ENCODE data around the gene E2F3. TPM values are rescaled to one million over a fixed set of nuclear protein-coding genes. Genes with fewer than 3 reads are reported as not detected.

The E2F3 gene
- total RNA-seq, 1 experiment from 2014 or later, result 18.7 TPM

- peak overlapping the region; percentile 75 for H3K27ac Mint-ChIP-seq (ENCODE audit: low read depth, unreplicated experiment)
- no TSS peak for BruUV-seq (replicated peaks)
Measured at GRCh38 chr6:20483887-20484497, 82.3 kb downstream of the E2F3 start.

GRCh38 chr6:20486641-20487040, 85.0 kb downstream of the E2F3 start:
- Mint-ChIP-seq H3K27me3 (ENCODE audit: insufficient read depth, unreplicated experiment) (no peaks in the 10 kb centered on the region), H3K9me3 (ENCODE audit: unreplicated experiment) (no peaks in the 10 kb centered on the region), H3K4me3 (ENCODE audit: unreplicated experiment) (no peak overlapping the region), H3K27ac (ENCODE audit: low read depth, unreplicated experiment) (no peak overlapping the region), H3K4me1 (ENCODE audit: insufficient read depth, unreplicated experiment) (peaks cover 11% of the 10 kb centered on the region), H3K36me3 (ENCODE audit: insufficient read depth, unreplicated experiment) (peaks cover 48% of the 10 kb centered on the region)
- intact Hi-C loops (cut with micrococcal nuclease), result no loop called here
- POLR2A ChIA-PET, result interaction anchor here (0.7 kb wide), 1 partner anchor 347 kb away, joined by 3 read pairs; no protein-coding TSS in a partner anchor
- CTCF ChIA-PET, result no interaction called here
- TF ChIP-seq CTCF (IDR thresholded peaks at IDR 0.05; ENCODE audit: unreplicated experiment), result no peak
- DNase-seq (ENCODE audit: unreplicated experiment), result no peak
- BruUV-seq (replicated peaks), result no TSS peak

More at GRCh38 chr6:20483887-20484497, 82.3 kb downstream of the E2F3 start:
- H3K4me3 Mint-ChIP-seq (ENCODE audit: unreplicated experiment), result no peak overlapping the region
- peaks cover 38% of the 10 kb centered on the region for H3K36me3 Mint-ChIP-seq (ENCODE audit: insufficient read depth, unreplicated experiment)
- no peak for TF ChIP-seq CTCF (IDR thresholded peaks at IDR 0.05; ENCODE audit: unreplicated experiment)
- ChIA-PET POLR2A (interaction anchor here (1.0 kb wide), 1 partner anchor 22 kb away, joined by 3 read pairs; no protein-coding TSS in a partner anchor), CTCF (interaction anchor here (1.1 kb wide), 1 partner anchor 44 kb away, joined by 4 read pairs; no protein-coding TSS in a partner anchor)
- peaks cover 11% of the 10 kb centered on the region for H3K4me1 Mint-ChIP-seq (ENCODE audit: insufficient read depth, unreplicated experiment)
- peak; percentile 26 for DNase-seq (ENCODE audit: unreplicated experiment)
- H3K9me3 Mint-ChIP-seq (ENCODE audit: unreplicated experiment), result no peaks in the 10 kb centered on the region
- H3K27me3 Mint-ChIP-seq (ENCODE audit: insufficient read depth, unreplicated experiment), result no peaks in the 10 kb centered on the region
- intact Hi-C loops (cut with micrococcal nuclease), result no loop called here

GRCh38 chr6:20487669-20488375, 86.1 kb downstream of the E2F3 start:
- POLR2A ChIA-PET, result no interaction called here
- Mint-ChIP-seq H3K36me3 (ENCODE audit: insufficient read depth, unreplicated experiment) (peaks cover 43% of the 10 kb centered on the region), H3K27ac (ENCODE audit: low read depth, unreplicated experiment) (no peak overlapping the region), H3K9me3 (ENCODE audit: unreplicated experiment) (no peaks in the 10 kb centered on the region), H3K4me3 (ENCODE audit: unreplicated experiment) (no peak overlapping the region), H3K4me1 (ENCODE audit: insufficient read depth, unreplicated experiment) (peaks cover 11% of the 10 kb centered on the region), H3K27me3 (ENCODE audit: insufficient read depth, unreplicated experiment) (no peaks in the 10 kb centered on the region)
- intact Hi-C loops (cut with micrococcal nuclease), result no loop called here
- no TSS peak for BruUV-seq (replicated peaks)
- TF ChIP-seq CTCF (IDR thresholded peaks at IDR 0.05; ENCODE audit: unreplicated experiment), result no peak
- DNase-seq (ENCODE audit: unreplicated experiment), result no peak
- CTCF ChIA-PET, result no interaction called here

- DNase-seq (ENCODE audit: unreplicated experiment), result no peak
- H3K27me3 Mint-ChIP-seq (ENCODE audit: insufficient read depth, unreplicated experiment), result no peaks in the 10 kb centered on the region
- no peaks in the 10 kb centered on the region for H3K9me3 Mint-ChIP-seq (ENCODE audit: unreplicated experiment)
- no TSS peak for BruUV-seq (replicated peaks)
- H3K36me3 Mint-ChIP-seq (ENCODE audit: insufficient read depth, unreplicated experiment), result peaks cover 44% of the 10 kb centered on the region
- no peak overlapping the region for H3K4me3 Mint-ChIP-seq (ENCODE audit: unreplicated experiment)
- intact Hi-C loops (cut with micrococcal nuclease), result no loop called here
- POLR2A ChIA-PET, result no interaction called here
- CTCF ChIA-PET, result interaction anchor here (0.6 kb wide), 1 partner anchor 17 kb away, joined by 3 read pairs; no protein-coding TSS in a partner anchor
- TF ChIP-seq CTCF (IDR thresholded peaks at IDR 0.05; ENCODE audit: unreplicated experiment), result no peak
- H3K27ac Mint-ChIP-seq (ENCODE audit: low read depth, unreplicated experiment), result no peak overlapping the region
- no peaks in the 10 kb centered on the region for H3K4me1 Mint-ChIP-seq (ENCODE audit: insufficient read depth, unreplicated experiment)
Measured at GRCh38 chr6:20490591-20490990, 88.9 kb downstream of the E2F3 start.

Data from MCF 10A (cell line).